HepG2 (cell line): ENCODE measurements around the gene ZFP36L2. TPM values are rescaled to one million over a fixed set of nuclear protein-coding genes. Genes with fewer than 3 reads are reported as not detected.

ENCODE experiments used
- ATF4 ChIP-seq, 2 experiments: fragments of 450-650 bp in 1 of 2; sonication (generic) in 1 of 2; formaldehyde crosslinking; IDR thresholded peaks; 2 replicates each; pipeline versions ENCODE4 v1.5.0 to v1.8.0; 2020 to 2022; ENCODE audit warnings: mild to moderate bottlenecking in 1 of 2, missing genetic modification reagents in 1 of 2
- FOXJ3 ChIP-seq: sonication (generic); formaldehyde crosslinking; IDR thresholded peaks from 2 replicates; pipeline ENCODE4 v1.4.0; 2020; ENCODE audit warnings: missing genetic modification reagents, mild to moderate bottlenecking, borderline replicate concordance
- HDAC1 ChIP-seq: sonication (generic); formaldehyde crosslinking; IDR thresholded peaks from 2 replicates; pipeline ENCODE4 v1.5.1; 2020; ENCODE audit warnings: mild to moderate bottlenecking, missing genetic modification reagents
- NCOA2 ChIP-seq: sonication (generic); formaldehyde crosslinking; IDR thresholded peaks from 2 replicates; pipeline ENCODE4 v1.8.0; 2022; ENCODE audit warnings: inconsistent platforms
- POLR2AphosphoS5 ChIP-seq: IDR thresholded peaks from 2 replicates; pipeline ENCODE4 v1.6.1; 2012; ENCODE audit warnings: low read depth, low read length
- RBM22 ChIP-seq: fragments of 200-400 bp; formaldehyde crosslinking; optimal IDR thresholded peaks from 2 replicates; pipeline ENCODE3; 2017; ENCODE audit warnings: mild to moderate bottlenecking, low read length, moderate library complexity
- RERE ChIP-seq: IDR thresholded peaks from 2 replicates; pipeline ENCODE4 v1.6.1; 2016; ENCODE audit warnings: low read depth, missing genetic modification reagents, missing compliant biosample characterization
- SMAD1 ChIP-seq: sonication (generic); formaldehyde crosslinking; IDR thresholded peaks from 2 replicates; pipeline ENCODE4 v1.4.0; 2020; ENCODE audit warnings: missing genetic modification reagents, low read depth, mild to moderate bottlenecking, borderline replicate concordance
- SMARCC2 ChIP-seq: fragments of 450-650 bp; IDR thresholded peaks from 2 replicates; pipeline ENCODE4 v1.6.1; 2017; ENCODE audit warnings: antibody characterized with exemption, mild to moderate bottlenecking
- SOX13 ChIP-seq, 3 experiments: fragments of 450-650 bp in 1 of 3; sonication (generic) in 1 of 3; formaldehyde crosslinking in 1 of 3; IDR thresholded peaks in 2 of 3; conservative IDR thresholded peaks in 1 of 3; 2 replicates each; pipeline versions ENCODE4 v1.5.0 to v1.6.1; 2016 to 2020; ENCODE audit warnings: antibody characterized with exemption in 1 of 3, mild to moderate bottlenecking in 1 of 3, missing compliant biosample characterization in 1 of 3, missing genetic modification reagents in 1 of 3, moderate library complexity in 1 of 3
- SP4 ChIP-seq: sonication (generic); formaldehyde crosslinking; IDR thresholded peaks from 2 replicates; pipeline ENCODE4 v1.8.1; 2023; ENCODE audit warnings: mild to moderate bottlenecking, missing genetic modification reagents
- ZBTB39 ChIP-seq: sonication (generic); formaldehyde crosslinking; IDR thresholded peaks from 2 replicates; pipeline ENCODE4 v1.5.0; 2020; ENCODE audit warnings: missing genetic modification reagents
- ZBTB7A ChIP-seq: sonication (generic); formaldehyde crosslinking; IDR thresholded peaks from 2 replicates; pipeline ENCODE4 v1.8.0; 2022; ENCODE audit warnings: mild to moderate bottlenecking, missing genetic modification reagents
- ZFP91 ChIP-seq: sonication (generic); formaldehyde crosslinking; IDR thresholded peaks from 2 replicates; pipeline ENCODE4 v1.9.0; 2022; ENCODE audit warnings: missing genetic modification reagents, mild to moderate bottlenecking, borderline replicate concordance
- ZNF292 ChIP-seq: sonication (generic); formaldehyde crosslinking; IDR thresholded peaks from 2 replicates; pipeline ENCODE4 v1.8.1; 2022; ENCODE audit warnings: mild to moderate bottlenecking, low read depth, missing genetic modification reagents, borderline replicate concordance
- ZNF446 ChIP-seq: sonication (generic); formaldehyde crosslinking; IDR thresholded peaks from 2 replicates; pipeline ENCODE4 v1.5.0; 2020; ENCODE audit warnings: mild to moderate bottlenecking, missing genetic modification reagents
- ZNF546 ChIP-seq: sonication (generic); formaldehyde crosslinking; conservative IDR thresholded peaks from 2 replicates; pipeline ENCODE4 v1.8.1; 2023; ENCODE audit warnings: mild to moderate bottlenecking, missing genetic modification reagents
- polyA plus RNA-seq, 8 experiments: library from polyadenylated mRNA; depleted of rRNA in 3 of 8; stranded (reverse) in 7 of 8; unstranded in 1 of 8; fragments of >200 nt; fragmentation: Illumina TruSeq in 4 of 8; extraction: Trizol in 4 of 8; gene quantifications; 2 replicates each; pipeline versions ENCODE4 v1.2.1 to v1.2.3, GENCODE V29; 2011 to 2016; ENCODE audit warnings: low read depth in 4 of 8, missing spikeins in 1 of 8, mixed read lengths in 1 of 8; ENCODE audit not compliant: insufficient read depth in 1 of 8
- total RNA-seq, 5 experiments: library from RNA; depleted of rRNA; stranded (reverse); fragments of >200 nt; fragmentation: Illumina TruSeq; extraction: Trizol; gene quantifications; 2 replicates each; pipeline ENCODE4 v1.2.3, GENCODE V29; 2016; ENCODE audit warnings: low read depth in 1 of 5

The ZFP36L2 gene
- total and polyA plus RNA-seq, 2 of the 13 experiments (the other 11 are each of a cell fraction or from before 2014, with no cell fraction given): 11.2 to 21.8 TPM

- TF ChIP-seq ZBTB39 (CRISPR knock-in tag) (peak; percentile 71; the same call in 1 of the 2 replicates), ATF4 (CRISPR knock-in tag; IDR thresholded peaks at IDR 0.05) (peak in 1 of 2 experiments; percentile 50; a peak in 1 of 4 replicates), RERE (0 out of 2 replicates have a peak, but pooled peaks have one; percentile 22), ZNF292 (CRISPR knock-in tag) (peak; percentile 74), RBM22 (no peak), ZNF446 (CRISPR knock-in tag) (no peak), SOX13 (IDR thresholded peaks at IDR 0.05) (no peak; the same call in 1 of the 2 replicates), SOX13 (CRISPR knock-in tag; conservative IDR thresholded peaks at IDR 0.05 in 1 of 2, IDR thresholded peaks at IDR 0.05 in 1 of 2) (peak; percentile 68 to 84; a peak in 2 of 4 replicates), ZFP91 (CRISPR knock-in tag) (peak; percentile 94; the same call in 1 of the 2 replicates), HDAC1 (peak; percentile 94), SMARCC2 (no peak), ZBTB7A (CRISPR knock-in tag) (peak; percentile 65), NCOA2 (peak; percentile 65; the same call in 1 of the 2 replicates), POLR2AphosphoS5 (peak; percentile 44), ZNF546 (CRISPR knock-in tag) (peak; percentile 49; the same call in 1 of the 2 replicates), FOXJ3 (CRISPR knock-in tag) (no peak; the same call in none of the 2 replicates), SP4 (no peak), SMAD1 (CRISPR knock-in tag) (no peak)
Observed at GRCh38 chr2:43226955-43227829, 786 bp upstream of the ZFP36L2 start (continued).
